Stimulated activated CD4-positive, alpha-beta T cell treated with anti-CD3 and anti-CD28 coated beads, TNF-alpha, amount 100 ng/mL, for 24 hours (primary cell): ENCODE results near the gene NPSR1.
"Not testable (repeated sequence)": the region's sequence is repeated elsewhere in the genome, so short reads cannot be mapped to it uniquely, and the experiment has no call there.

Experiments
- DNase-seq, 3 experiments: peaks; one replicate each; pipeline ENCODE4 v3.0.0-alpha.2; 2020; ENCODE audit warnings: low read depth in 3 of 3

The NPSR1 gene

GRCh38 chr7:34657632-34658268 is at the start of gene NPSR1:
NPSR1 (plus strand) TSS chr7:34658218; CDS start chr7:34658413, 195 bp downstream.
- DNase-seq: no peak

- DNase-seq: no peak
Observed at GRCh38 chr7:34612661-34613060, 45.4 kb upstream of the NPSR1 start.

DNA sequence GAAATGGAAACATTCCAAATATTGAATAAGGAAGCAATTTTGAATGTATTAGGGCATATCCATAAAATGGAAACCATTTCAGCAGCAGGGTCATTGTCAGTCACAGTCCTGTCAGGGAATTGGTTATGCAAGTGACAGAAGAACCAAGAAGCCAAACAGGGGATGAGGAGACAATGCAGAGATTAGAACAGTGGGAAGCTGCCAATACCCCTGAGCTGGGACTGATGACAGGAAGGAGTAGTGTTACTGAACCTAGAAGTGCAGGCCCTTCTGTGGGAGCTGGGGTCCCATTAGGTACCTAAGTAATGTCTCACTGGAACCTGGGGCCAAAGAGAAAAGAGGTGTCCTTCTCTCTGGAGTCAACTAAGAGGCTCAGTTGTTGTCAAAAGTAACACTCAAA is 37.6 kb upstream of the NPSR1 start:
- no peak for DNase-seq

DNA sequence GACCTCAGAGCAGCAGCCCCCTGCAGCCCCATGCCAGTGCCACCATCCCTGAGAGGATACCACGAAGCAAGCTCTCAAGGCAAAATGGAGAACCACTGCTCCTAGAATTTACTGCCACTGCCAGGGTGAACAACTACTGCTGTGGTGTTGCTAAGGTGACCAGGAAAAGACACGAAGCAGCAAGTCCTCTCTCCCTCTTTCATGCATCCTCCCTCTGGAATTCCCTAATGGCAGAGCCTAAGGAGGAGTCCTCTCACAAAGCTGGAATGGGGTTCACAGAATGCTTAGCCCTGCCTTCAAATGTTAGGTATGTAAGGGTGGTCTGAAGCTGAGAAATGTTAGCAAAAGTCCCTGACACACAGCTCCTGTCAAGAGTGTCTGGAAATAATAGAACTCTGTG is 35.8 kb upstream of the NPSR1 start:
- DNase-seq: no peak

GRCh38 chr7:34622771-34623250 is 35.2 kb upstream of the NPSR1 start:
- DNase-seq: no peak

GRCh38 chr7:34628618-34629017 is 29.4 kb upstream of the NPSR1 start:
- DNase-seq: not testable (repeated sequence)

- DNase-seq: no peak
Observed at GRCh38 chr7:34652809-34653208, 5.2 kb upstream of the NPSR1 start.

DNA sequence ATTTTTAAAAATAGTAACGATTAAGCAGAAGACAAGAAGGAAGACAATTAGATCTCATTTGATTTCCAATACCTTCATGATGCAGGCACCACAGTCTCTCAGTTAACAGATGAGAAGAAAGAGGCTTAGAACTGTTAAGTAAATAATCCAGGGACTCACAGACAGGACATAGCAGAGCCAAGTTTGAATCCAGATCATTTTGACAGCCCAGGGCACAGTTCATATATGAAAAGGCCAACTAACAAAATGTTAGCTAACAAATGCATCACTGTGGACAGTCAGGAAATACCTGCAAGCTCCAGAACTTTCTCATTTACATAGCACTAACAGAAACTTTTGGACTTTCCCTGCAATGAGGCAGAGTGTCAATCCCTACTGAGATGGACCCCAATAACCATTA is 4.2 kb upstream of the NPSR1 start:
- DNase-seq: no peak

DNA sequence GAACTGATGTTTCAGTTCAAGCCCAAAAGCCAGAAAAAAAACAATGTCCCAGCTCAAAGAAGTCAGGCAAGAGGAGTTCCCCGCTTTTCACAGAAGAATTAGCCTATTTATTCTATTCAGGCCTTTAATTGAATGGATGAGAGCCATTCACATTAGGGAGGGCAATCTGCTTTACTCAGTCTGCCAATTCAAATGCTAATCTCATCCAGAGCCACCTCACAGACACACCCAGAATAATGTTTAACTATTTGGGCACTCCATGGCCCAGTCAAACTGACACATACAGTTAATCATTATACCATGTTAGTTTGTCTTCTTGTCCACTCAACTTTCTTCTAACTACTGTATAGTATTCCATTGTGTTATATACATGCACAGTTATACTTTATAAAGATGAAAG is 2.6 kb upstream of the NPSR1 start:
- no peak for DNase-seq

GRCh38 chr7:34656041-34656440 is 2.0 kb upstream of the NPSR1 start:
- no peak for DNase-seq

GRCh38 chr7:34659472-34660075 is 1.6 kb downstream of the NPSR1 start:
- DNase-seq: no peak

GRCh38 chr7:34662058-34662708 is 4.2 kb downstream of the NPSR1 start:
- no peak for DNase-seq

- no peak for DNase-seq
Observed at GRCh38 chr7:34664755-34665154, 6.7 kb downstream of the NPSR1 start.

- DNase-seq: no peak
Observed at GRCh38 chr7:34672430-34672829, 14.4 kb downstream of the NPSR1 start.

DNA sequence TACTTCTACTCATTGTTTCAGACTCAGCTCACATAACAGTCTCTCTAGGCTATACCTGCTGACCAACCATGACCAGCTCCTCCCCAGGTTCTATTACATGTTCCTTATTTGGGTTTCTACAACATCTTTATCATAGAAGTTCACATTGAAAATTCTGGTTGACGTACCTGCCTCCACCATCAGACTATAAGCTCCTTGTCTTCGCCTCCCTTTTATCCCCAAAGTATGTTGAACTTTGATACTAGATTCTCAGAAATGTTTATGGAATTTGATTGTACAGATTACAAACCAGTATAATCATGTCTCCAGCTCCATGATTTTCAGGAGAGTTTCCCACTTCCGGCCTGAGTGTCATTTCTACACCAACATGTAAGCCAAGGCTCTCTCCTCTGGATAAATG is 15.0 kb downstream of the NPSR1 start:
- DNase-seq: no peak

GRCh38 chr7:34675749-34676374 is 17.8 kb downstream of the NPSR1 start:
- peak in 1 of 3 experiments; percentile 0 for DNase-seq

- DNase-seq: no peak
Observed at GRCh38 chr7:34677491-34677890, 19.5 kb downstream of the NPSR1 start.

- DNase-seq: no peak
Observed at GRCh38 chr7:34687529-34687928, 29.5 kb downstream of the NPSR1 start.

GRCh38 chr7:34696415-34696814 is 38.4 kb downstream of the NPSR1 start:
- DNase-seq: no peak

DNA sequence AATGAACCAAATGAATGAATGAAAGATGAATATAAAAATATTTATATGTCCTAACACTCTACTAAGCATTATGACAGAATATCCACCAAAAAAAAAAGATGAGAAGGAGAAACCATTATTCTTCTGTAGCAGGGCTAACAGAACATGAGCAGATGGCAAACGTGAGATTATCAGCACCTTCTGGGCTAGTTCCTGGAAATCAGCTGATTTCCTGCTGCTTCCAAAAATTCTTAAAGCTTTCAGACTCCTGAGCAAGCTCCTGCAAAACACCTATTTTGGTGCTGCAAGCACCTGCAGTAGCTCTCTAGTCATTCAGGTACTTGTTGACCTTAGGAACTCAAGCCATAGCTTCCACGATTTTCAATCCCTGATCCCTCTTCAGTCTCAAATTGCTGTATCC is 51.8 kb downstream of the NPSR1 start:
- DNase-seq: no peak

GRCh38 chr7:34718867-34719266 is 60.8 kb downstream of the NPSR1 start:
- no peak for DNase-seq

DNA sequence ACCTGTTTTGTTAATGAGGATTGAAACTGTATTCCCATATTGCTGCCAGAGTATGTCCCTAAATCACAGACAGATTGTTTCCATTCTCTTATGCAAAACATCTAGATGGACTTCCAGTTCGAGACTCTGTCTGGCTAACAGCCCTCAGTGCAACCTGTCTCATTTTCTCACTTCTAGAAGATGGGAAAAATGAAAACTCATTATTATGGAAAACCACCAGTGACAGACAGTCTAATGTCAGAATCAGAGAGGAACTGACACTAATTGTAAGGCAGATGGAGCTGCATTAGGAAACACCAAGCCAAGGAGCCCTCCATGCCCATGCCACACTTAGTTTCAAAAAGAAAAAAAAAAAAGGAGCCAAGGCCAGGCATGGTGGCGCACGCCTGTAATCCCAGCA is 61.6 kb downstream of the NPSR1 start:
- DNase-seq: no peak

GRCh38 chr7:34720289-34720688 is 62.3 kb downstream of the NPSR1 start:
- DNase-seq: no peak
